ENCODE data around the gene LRRC51.
A peak's percentile ranks its signal among the peaks of the same experiment; 100 is the strongest.
"Not testable (repeated sequence)": the region's sequence is repeated elsewhere in the genome, so short reads cannot be mapped to it uniquely, and the experiment has no call there.

Gene LRRC51

GRCh38 chr11:72111300-72112142 lies 30.9 kb downstream of the LRRC51 start:
- DNase-seq = no peak

- peak; percentile 98 for DNase-seq
These were observed 31.7 kb downstream of the LRRC51 start, which contains the start of gene ANAPC15 for GRCh38 chr11:72112143-72112977. TSS of gene ANAPC15 (minus strand) at chr11:72112695. CDS start at chr11:72111276, 1,419 bp downstream.

GRCh38 chr11:72112978-72113808 lies 32.5 kb downstream of the LRRC51 start:
- DNase-seq = no peak

- no peak for DNase-seq
These were observed 33.9 kb downstream of the LRRC51 start for GRCh38 chr11:72114570-72114969.

- DNase-seq = no peak
These were observed 35.5 kb downstream of the LRRC51 start for GRCh38 chr11:72116019-72116755.

- DNase-seq = no peak
These were observed 38.5 kb downstream of the LRRC51 start for GRCh38 chr11:72119198-72119597.

- DNase-seq = no peak
These were observed 40.3 kb downstream of the LRRC51 start for GRCh38 chr11:72120930-72121329.

GRCh38 chr11:72122607-72123006 lies 42.0 kb downstream of the LRRC51 start:
- no peak for DNase-seq

- DNase-seq = no peak
These were observed 42.5 kb downstream of the LRRC51 start for GRCh38 chr11:72123117-72123653.

GRCh38 chr11:72124046-72124445 lies 43.4 kb downstream of the LRRC51 start:
- DNase-seq = no peak

- DNase-seq = no peak
These were observed 45.3 kb downstream of the LRRC51 start for GRCh38 chr11:72125956-72126355.

- DNase-seq = no peak
These were observed 47.3 kb downstream of the LRRC51 start for GRCh38 chr11:72127923-72128322.

GRCh38 chr11:72129381-72129780 lies 48.7 kb downstream of the LRRC51 start:
- no peak for DNase-seq

- no peak for DNase-seq
These were observed 52.0 kb downstream of the LRRC51 start for GRCh38 chr11:72132646-72133045.

- not testable (repeated sequence) for DNase-seq
These were observed 54.8 kb downstream of the LRRC51 start, which contains the start of gene FOLR3 for GRCh38 chr11:72135473-72135872. TSS of gene FOLR3 (plus strand) at chr11:72135725. CDS start at chr11:72135953, 228 bp downstream.

- no peak for DNase-seq
These were observed 55.4 kb downstream of the LRRC51 start for GRCh38 chr11:72135891-72136683.

GRCh38 chr11:72136684-72137262 lies 56.1 kb downstream of the LRRC51 start:
- DNase-seq = no peak

GRCh38 chr11:72138821-72139390 lies 58.3 kb downstream of the LRRC51 start:
- DNase-seq = no peak

- DNase-seq = no peak
These were observed 58.9 kb downstream of the LRRC51 start for GRCh38 chr11:72139500-72139899.

- no peak for DNase-seq
These were observed 60.0 kb downstream of the LRRC51 start for GRCh38 chr11:72140661-72141060.

Measured in right forelimb (tissue), 1 donor.